ENCODE measurements around the gene ZNF608.

ZNF608 gene

GRCh38 chr5:124754206-124754927 is 7.9 kb upstream of the ZNF608 start:
- DNase-seq = no peak

DNA sequence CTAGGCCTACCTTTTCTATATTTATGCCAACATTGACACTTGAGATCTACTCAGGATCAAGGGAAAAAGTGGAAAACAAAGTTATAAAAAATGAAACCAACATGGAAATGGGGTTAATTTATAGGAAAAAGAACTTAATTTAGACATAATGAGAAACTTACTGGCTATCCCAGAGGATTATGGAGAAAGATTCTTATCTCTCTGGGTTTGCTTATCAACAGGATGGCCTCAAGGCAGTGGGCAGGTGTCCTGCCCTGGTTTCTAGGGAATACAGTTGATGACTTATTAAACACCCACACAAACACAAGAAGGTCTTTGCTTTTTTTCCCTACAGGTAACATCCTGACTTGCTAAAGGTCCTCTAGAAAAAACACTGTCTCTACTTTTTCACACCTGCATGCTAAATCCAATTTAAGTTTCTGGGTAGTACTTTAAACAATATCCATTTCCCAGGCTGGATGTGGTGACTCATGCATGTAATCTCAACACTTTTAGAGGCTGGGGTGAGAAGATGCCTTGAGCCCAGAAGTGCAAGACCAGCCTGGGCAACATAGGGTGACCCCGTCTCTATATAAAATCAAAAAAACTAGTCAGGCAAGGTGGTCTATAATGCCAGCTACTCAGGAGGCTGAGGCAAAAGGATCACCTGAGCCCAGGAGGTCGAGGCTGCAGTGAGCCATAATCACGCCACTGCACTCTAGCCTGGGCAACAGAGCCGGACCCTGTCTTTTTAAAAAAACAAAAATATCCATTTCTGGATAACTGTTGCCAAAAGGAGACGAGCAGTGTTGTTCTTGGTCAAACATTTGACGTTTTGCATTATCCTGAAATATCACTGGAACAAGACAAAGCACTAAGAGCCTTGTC is 6.6 kb upstream of the ZNF608 start:
- no peak for DNase-seq

GRCh38 chr5:124751031-124751430 is 4.6 kb upstream of the ZNF608 start:
- DNase-seq = no peak

DNA sequence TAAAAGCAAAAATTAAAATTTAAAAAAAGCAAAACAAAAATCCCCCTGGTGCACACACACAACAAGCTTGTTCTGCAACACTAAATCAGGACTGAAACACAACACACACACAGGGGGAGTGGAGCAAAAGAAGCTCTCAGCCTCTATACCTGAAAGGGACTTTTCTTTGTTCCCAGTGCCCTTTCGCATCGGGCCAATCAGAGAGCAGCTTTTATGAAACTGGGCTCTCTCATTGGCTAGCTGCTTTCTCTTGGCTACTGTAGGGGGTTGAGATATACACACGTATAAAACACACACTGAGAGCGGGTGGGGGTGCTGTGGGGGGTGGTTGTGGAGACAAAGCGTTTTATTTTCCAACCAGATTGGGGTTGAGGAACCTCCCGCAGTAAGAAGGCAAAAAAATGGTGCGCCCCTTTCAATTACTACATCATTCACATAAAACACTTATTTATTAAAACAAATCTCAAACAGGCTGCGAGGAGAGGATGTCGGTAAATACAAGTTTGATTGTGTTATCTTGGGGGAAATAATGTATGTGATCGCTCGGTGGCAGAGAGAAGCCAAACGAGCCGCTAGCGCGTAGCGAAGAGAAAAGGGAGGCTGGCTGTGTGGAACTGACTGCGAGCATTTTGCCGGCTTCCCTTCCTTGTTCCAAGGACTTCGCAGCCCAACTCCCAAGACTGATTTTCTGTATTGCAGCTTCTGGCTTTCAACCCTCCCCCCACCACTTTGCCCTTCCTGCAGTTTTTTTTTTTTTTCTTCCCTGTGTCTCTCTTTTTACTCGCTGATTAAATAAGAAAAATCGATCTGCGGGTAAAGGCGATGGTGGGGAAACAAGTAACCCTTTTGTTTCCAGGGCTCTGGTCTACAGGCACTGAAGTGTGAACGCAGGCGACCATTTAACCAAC is 2.5 kb upstream of the ZNF608 start:
- peak; percentile 94 for DNase-seq

GRCh38 chr5:124747791-124748686 is 1.6 kb upstream of the ZNF608 start:
- peak; percentile 68 for DNase-seq

- peak; percentile 93 for DNase-seq
Observed at GRCh38 chr5:124746916-124747790, 714 bp upstream of the ZNF608 start.

DNA sequence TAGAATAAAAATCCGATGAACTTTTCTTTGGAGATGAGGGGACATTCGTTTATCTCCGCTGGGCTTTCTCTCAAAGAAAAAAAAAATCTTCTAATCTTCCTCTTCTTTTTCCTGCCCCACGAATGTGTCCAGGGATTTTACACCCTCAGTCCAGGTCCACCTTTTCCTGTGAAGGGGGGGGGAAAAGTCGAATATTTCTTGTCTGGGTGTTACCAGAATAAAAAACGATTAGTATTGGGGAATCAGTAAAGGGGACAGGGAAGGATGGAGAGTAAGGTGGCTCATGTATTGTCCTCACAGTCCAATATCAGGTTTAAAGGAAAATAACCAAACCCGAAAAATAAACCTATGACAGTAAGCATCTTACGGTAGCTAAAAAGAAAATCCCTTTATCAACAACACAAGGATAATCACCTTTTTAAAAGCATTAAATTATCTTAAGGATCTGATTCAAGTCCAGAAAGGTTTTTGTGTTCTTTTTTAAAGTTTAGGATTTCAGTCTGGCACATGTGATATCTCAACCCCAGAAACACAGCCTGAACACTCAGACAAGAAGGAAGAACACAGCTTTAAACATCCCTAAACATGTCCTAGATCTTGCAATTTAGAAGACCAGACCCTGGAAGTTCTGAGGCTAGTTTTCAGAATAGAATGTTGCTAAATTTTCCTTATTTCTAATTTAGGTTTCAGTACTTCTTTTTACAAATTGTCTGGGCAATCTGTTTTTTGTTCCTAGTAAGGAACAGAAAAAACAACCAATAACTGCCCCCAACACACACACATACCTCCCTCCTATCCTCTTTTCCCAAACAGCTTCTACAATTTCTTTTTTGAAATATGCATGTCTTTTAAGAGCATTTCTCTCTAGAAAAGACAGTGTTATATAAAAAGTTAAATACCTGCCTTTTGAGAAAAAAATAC is 1.2 kb downstream of the ZNF608 start:
- no peak for DNase-seq

DNA sequence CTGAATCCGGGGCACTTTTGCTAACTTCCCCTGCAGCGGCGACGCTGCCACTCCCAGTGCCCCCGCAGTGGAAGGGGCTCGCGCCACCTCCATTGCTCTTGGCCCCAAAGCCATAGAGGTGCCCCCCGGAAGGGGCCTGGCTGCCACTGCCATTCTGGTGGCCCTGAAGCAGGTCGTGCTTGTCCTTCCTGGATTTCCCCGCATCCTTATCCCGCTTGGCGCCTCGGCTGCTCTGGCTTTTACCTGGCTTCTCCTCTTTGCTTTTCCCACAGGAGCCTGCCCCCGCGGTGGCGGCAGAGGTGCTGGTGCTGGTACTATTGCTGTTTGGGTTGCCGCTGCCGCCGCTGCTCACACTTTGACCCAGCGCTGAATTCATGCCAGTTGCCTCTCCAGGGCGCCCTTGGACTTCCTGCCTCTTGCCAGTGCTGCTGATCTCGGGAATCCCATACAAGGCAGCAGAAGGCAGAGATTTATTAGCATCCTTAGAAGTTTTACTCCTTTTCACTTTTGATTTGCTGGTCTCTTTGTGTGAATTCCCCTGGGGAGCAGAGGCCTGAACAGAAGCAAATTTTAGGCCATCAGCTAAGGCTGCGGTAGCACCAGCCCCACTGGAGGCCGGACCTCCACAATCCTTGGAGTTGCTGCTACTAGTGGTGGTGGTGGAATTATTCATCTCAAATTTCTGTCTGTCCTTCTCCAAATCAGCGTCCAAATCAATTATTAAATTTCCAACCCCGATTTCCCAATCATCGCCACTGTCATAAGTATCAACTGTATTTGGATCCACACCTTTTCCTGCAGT is 2.1 kb downstream of the ZNF608 start:
- DNase-seq = no peak

- no peak for DNase-seq
Observed at GRCh38 chr5:124743602-124744169, 2.8 kb downstream of the ZNF608 start.

DNA sequence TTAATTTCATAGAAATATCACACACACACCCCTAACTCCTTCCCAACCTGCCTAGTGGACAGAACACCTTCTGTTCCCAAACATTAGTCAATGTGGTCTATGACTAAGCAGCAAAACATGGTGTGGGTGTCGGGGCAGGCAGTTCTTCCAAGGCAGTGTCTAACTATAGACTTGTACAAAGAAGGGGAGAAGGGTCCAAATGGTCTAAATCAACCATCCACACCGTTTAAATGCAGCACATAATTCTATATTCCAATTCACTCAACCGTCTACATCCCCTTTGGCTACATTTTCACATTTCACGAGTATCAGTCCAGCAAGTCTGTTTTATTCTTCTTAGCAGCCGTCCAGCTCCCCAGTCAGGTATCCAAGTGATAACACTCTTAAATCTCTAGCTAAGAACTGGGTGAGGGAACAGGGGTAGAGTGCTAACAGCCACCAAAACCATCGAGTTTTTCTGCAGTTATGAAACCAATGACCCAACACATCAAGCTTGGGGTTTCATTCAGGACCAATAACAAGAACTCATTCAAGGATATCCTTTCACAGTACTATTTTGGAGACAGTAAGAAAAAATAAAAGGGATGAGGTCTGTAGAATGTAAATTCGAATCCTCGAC is 3.3 kb downstream of the ZNF608 start:
- DNase-seq = no peak

GRCh38 chr5:124742521-124742920 is 3.9 kb downstream of the ZNF608 start:
- DNase-seq = no peak

DNA sequence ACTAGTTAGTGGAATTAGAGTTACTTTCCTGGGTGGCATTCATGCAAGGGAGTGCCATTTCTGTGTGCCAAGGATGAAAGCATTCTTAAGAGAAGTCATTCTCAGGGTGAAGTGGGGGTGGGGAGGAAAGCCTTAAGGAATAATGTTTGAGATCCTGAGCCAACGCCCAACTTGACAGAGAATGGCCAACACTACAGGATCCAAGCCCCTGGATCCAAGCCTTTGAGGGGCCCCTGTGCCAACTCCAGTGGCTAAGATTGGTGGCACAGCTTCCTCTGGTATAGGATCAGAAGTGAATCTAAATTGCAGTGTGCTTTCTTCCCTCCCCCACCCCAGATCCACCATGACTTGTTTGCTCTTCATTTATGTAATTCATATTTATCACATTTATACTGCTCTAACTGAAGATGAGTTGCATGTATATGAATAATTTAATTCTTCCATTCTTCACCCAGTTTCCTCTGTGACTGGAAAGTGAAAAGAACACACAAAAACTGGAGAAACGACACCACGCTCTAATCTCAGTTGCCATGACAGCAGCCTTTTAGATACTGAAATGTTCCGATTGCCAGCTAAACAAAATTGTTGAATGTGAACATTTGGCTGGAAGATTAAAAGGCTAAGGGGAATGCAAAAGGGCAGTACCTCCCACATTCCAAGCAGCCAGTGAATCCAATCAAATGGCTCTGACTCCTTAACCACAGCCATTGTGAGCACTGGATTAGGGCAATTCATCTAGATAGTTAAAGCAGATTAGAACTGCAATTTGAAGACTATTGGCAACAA is 4.5 kb downstream of the ZNF608 start:
- no peak for DNase-seq

GRCh38 chr5:124740991-124741583 is 5.4 kb downstream of the ZNF608 start:
- DNase-seq = no peak

GRCh38 chr5:124740071-124740470 is 6.4 kb downstream of the ZNF608 start:
- no peak for DNase-seq

DNA sequence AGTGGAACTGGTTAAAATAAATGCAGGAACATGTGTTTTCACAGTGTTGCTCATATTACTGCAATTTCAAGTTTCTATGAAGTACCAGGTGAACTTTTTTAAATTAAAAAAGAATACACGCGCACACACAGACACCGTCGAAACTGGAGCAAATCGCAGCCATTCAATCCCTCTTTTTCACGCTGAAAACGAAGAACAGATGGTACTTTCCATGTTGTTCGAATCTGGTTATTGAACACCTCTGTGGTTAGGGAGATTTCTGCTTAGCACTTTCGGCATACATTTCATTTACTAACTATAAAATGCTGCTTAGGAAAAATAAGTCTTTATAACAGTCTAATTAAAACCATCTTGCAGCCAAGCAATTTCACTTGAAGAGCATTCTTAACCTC is 6.8 kb downstream of the ZNF608 start:
- no peak for DNase-seq

- peak; percentile 34 for DNase-seq
Observed at GRCh38 chr5:124738681-124739633, 7.5 kb downstream of the ZNF608 start.

All from hematopoietic multipotent progenitor cell treated with erythropoietin and hydrocortisone succinate and interleukin-3 and kit ligand, for 6 days (in vitro differentiated cells).